Right atrium auricular region (tissue), 2 donors: ENCODE results near the gene M1AP. TPM values are rescaled to one million over a fixed set of nuclear protein-coding genes. Genes with fewer than 3 reads are reported as not detected.

ENCODE experiments used
- DNase-seq: peaks from one replicate; pipeline ENCODE4 v3.0.0-alpha.2; 2019; ENCODE audit warnings: low spot score
- H3K27ac ChIP-seq, 2 donors: fragments of 200-600 bp; sonication (generic); 1 replicate in 1 of 2; 2 replicates in 1 of 2; pipeline ENCODE4 v1.5.1; 2016 to 2019
- H3K27me3 ChIP-seq, 2 donors: fragments of 200-600 bp; sonication (generic); one replicate each; pipeline versions ENCODE4 v1.5.1 to v1.6.0; 2017 to 2019
- H3K36me3 ChIP-seq: fragments of 200-600 bp; sonication (generic); one replicate; pipeline ENCODE4 v1.5.1; 2016
- H3K4me1 ChIP-seq, 2 donors: fragments of 200-600 bp; sonication (generic); one replicate each; pipeline versions ENCODE4 v1.5.1 to v1.6.0; 2017 to 2019
- H3K4me3 ChIP-seq, 2 donors: fragments of 200-600 bp; sonication (generic); 1 replicate in 1 of 2; 2 replicates in 1 of 2; pipeline ENCODE4 v1.5.1; 2017 to 2019; ENCODE audit warnings: mild to moderate bottlenecking in 1 of 2, moderate library complexity in 1 of 2
- H3K9me3 ChIP-seq, 2 donors: fragments of 200-600 bp; sonication (generic); one replicate each; pipeline ENCODE4 v1.5.1; 2019
- CTCF ChIP-seq, 2 donors: fragments of 200-600 bp; sonication (generic); IDR thresholded peaks; one replicate each; pipeline ENCODE4 v1.5.1; 2019; ENCODE audit warnings: antibody characterized with exemption in 2 of 2
- total RNA-seq, 2 donors: library from RNA; depleted of rRNA; stranded (reverse); fragments of >200 nt; gene quantifications; one replicate each; pipeline ENCODE4 v1.1.0, GENCODE V29; 2016

Gene M1AP
- total RNA-seq, 2 donors from 2014 or later: 10.3 TPM; not detected in 1

DNA sequence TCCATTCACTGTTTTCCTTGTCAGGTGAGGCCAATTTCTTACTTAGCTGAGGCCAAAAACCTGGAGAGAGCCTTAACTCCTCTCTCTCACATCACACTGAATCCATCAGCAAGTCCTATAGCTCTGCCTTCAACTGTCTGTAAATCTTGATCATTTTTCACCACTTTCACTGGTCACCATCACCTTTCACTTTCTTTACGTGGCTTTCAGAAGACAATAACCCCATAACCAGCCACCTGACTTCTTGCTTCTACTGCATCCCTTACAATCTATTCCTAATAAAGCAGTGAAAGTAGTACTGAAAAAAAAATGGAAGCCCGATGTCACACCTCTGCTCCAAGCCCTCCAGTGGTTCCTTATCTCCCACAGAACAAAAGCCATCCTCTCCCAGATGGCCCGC lies 102.1 kb downstream of the M1AP start:
- no peak for DNase-seq
- Histone ChIP-seq H3K27me3 (no peaks in the 10 kb centered on the region), H3K4me1 (peaks cover 0 to 17% of the 10 kb centered on the region in 2 donors), H3K4me3 (no peak overlapping the region), H3K9me3 (no peaks in the 10 kb centered on the region), H3K36me3 (no peaks in the 10 kb centered on the region), H3K27ac (no peak overlapping the region)
- TF ChIP-seq CTCF (IDR thresholded peaks at IDR 0.05): no peak

GRCh38 chr2:74544634-74545033 lies 103.5 kb downstream of the M1AP start:
- Histone ChIP-seq H3K9me3 (no peaks in the 10 kb centered on the region), H3K27me3 (no peaks in the 10 kb centered on the region), H3K36me3 (no peaks in the 10 kb centered on the region), H3K4me3 (no peak overlapping the region), H3K27ac (no peak overlapping the region), H3K4me1 (peaks cover 0 to 14% of the 10 kb centered on the region in 2 donors)
- DNase-seq: no peak
- TF ChIP-seq CTCF (IDR thresholded peaks at IDR 0.05): no peak

- no peaks in the 10 kb centered on the region for H3K27me3 ChIP-seq
- H3K36me3 ChIP-seq: no peaks in the 10 kb centered on the region
- H3K9me3 ChIP-seq: no peaks in the 10 kb centered on the region
- TF ChIP-seq CTCF (IDR thresholded peaks at IDR 0.05): no peak
- DNase-seq: no peak
- no peak overlapping the region for H3K4me3 ChIP-seq
- H3K4me1 ChIP-seq: no peaks in the 10 kb centered on the region
- no peak overlapping the region for H3K27ac ChIP-seq
These were observed 105.2 kb downstream of the M1AP start for GRCh38 chr2:74542978-74543377.

DNA sequence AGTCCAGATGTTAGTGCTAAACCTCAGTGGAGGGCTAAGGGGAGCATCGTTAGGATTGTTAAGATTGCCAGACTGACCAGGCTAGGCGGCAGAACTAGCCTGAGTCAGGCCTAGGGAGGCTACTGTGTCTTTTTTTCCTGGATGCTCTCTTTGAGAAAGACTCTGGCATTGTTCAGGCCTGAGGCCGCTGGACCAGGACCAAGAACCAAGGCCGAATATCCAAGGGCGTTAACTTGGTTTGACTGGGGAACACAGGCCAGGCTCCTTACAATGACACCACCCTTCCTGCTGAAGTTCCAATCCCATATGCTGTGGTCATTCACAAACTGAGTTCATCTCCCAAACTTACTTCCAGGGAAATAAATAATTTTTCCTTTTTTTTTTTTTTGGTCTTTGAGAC lies 107.8 kb downstream of the M1AP start:
- peak; percentile 90 for DNase-seq
- Histone ChIP-seq H3K4me3 (no peak overlapping the region), H3K27ac (peak overlapping the region; percentile 46 to 71), H3K36me3 (no peaks in the 10 kb centered on the region), H3K4me1 (no peaks in the 10 kb centered on the region), H3K9me3 (no peaks in the 10 kb centered on the region), H3K27me3 (no peaks in the 10 kb centered on the region)
- no peak for TF ChIP-seq CTCF (IDR thresholded peaks at IDR 0.05)

DNA sequence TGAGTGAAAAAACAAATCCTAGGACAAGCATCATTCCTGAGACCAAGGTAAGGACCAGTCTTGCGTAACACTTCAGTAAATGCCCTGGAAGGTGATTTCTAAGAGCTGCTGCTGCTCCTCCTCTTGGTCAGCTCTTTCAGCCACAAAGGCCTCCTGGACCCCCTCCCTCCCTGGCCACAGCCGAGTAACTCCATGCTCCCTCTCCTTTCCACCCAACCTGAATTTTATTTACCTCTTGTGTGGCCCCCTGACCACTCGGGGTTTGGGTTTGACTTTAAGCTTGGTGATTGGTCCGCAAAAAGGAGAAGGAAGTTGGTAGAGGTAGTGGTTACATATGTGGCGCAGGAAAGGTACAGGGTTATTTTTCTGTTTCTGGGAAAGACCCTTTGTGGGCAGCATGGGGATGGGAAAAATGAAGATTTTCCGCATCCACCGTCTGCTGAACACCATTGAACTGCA lies 109.2 kb downstream of the M1AP start:
- Histone ChIP-seq H3K27me3 (no peaks in the 10 kb centered on the region), H3K4me1 (no peaks in the 10 kb centered on the region), H3K9me3 (no peaks in the 10 kb centered on the region), H3K4me3 (no peak overlapping the region), H3K36me3 (no peaks in the 10 kb centered on the region), H3K27ac (no peak overlapping the region)
- TF ChIP-seq CTCF (IDR thresholded peaks at IDR 0.05): no peak
- no peak for DNase-seq

- Histone ChIP-seq H3K27ac (no peak overlapping the region), H3K27me3 (no peaks in the 10 kb centered on the region), H3K36me3 (peaks cover 15% of the 10 kb centered on the region), H3K4me1 (no peaks in the 10 kb centered on the region), H3K4me3 (no peak overlapping the region), H3K9me3 (no peaks in the 10 kb centered on the region)
- TF ChIP-seq CTCF (IDR thresholded peaks at IDR 0.05): no peak
- DNase-seq: no peak
These were observed 111.0 kb downstream of the M1AP start for GRCh38 chr2:74537140-74537539.
